Activated naive CD8-positive, alpha-beta T cell treated with anti-CD3 and anti-CD28 coated beads, Interleukin-2, amount 50 U/mL, for 24 hours (primary cell): ENCODE data around the gene MTSS2.

ENCODE experiments used
- ATAC-seq: fragments of 150-1000 bp; cut with Tn5 transposase; one replicate; pipeline ENCODE4 v1.10.0; 2021
- DNase-seq: peaks from one replicate; pipeline ENCODE4 v3.0.0; 2021
- H3K27ac Mint-ChIP-seq: one replicate; pipeline ENCODE4 v1.8.0; 2021; ENCODE audit warnings: mild to moderate bottlenecking, mixed read lengths
- H3K27me3 Mint-ChIP-seq: one replicate; pipeline ENCODE4 v1.8.0; 2021; ENCODE audit warnings: mixed read lengths
- H3K36me3 Mint-ChIP-seq: one replicate; pipeline ENCODE4 v1.8.0; 2021; ENCODE audit warnings: low read depth, mixed read lengths
- H3K4me1 Mint-ChIP-seq: one replicate; pipeline ENCODE4 v1.8.0; 2021; ENCODE audit warnings: mixed read lengths
- H3K4me3 Mint-ChIP-seq: one replicate; pipeline ENCODE4 v1.8.0; 2021; ENCODE audit warnings: mild to moderate bottlenecking, moderate library complexity, mixed read lengths
- H3K9me3 Mint-ChIP-seq: one replicate; pipeline ENCODE4 v1.8.0; 2021; ENCODE audit warnings: mixed read lengths

The MTSS2 gene

GRCh38 chr16:70709457-70709856, 23.6 kb upstream of the MTSS2 start:
- peaks cover 2% of the 10 kb centered on the region for H3K36me3 Mint-ChIP-seq
- H3K4me3 Mint-ChIP-seq, result no peak overlapping the region
- DNase-seq (no peak), ATAC-seq (no peak)
- no peaks in the 10 kb centered on the region for H3K9me3 Mint-ChIP-seq
- no peaks in the 10 kb centered on the region for H3K4me1 Mint-ChIP-seq
- no peak overlapping the region for H3K27ac Mint-ChIP-seq
- no peaks in the 10 kb centered on the region for H3K27me3 Mint-ChIP-seq

- Mint-ChIP-seq H3K4me1 (no peaks in the 10 kb centered on the region), H3K9me3 (no peaks in the 10 kb centered on the region), H3K27me3 (no peaks in the 10 kb centered on the region), H3K27ac (no peak overlapping the region), H3K36me3 (peaks cover 2% of the 10 kb centered on the region), H3K4me3 (no peak overlapping the region)
- ATAC-seq (no peak), DNase-seq (no peak)
These were observed 22.8 kb upstream of the MTSS2 start for GRCh38 chr16:70708366-70709246.

- Mint-ChIP-seq H3K4me1 (no peaks in the 10 kb centered on the region), H3K27me3 (no peaks in the 10 kb centered on the region), H3K36me3 (no peaks in the 10 kb centered on the region), H3K27ac (no peak overlapping the region), H3K9me3 (no peaks in the 10 kb centered on the region), H3K4me3 (no peak overlapping the region)
- DNase-seq, result no peak
- ATAC-seq, result no peak
These were observed 21.2 kb upstream of the MTSS2 start for GRCh38 chr16:70706948-70707465.

- Mint-ChIP-seq H3K36me3 (no peaks in the 10 kb centered on the region), H3K27me3 (no peaks in the 10 kb centered on the region), H3K4me1 (no peaks in the 10 kb centered on the region), H3K27ac (no peak overlapping the region), H3K4me3 (no peak overlapping the region), H3K9me3 (no peaks in the 10 kb centered on the region)
- no peak for DNase-seq
- ATAC-seq, result no peak
These were observed 19.2 kb upstream of the MTSS2 start for GRCh38 chr16:70705056-70705455.

- no peaks in the 10 kb centered on the region for H3K27me3 Mint-ChIP-seq
- no peaks in the 10 kb centered on the region for H3K36me3 Mint-ChIP-seq
- no peaks in the 10 kb centered on the region for H3K9me3 Mint-ChIP-seq
- H3K27ac Mint-ChIP-seq, result no peak overlapping the region
- H3K4me3 Mint-ChIP-seq, result no peak overlapping the region
- DNase-seq (no peak), ATAC-seq (no peak)
- H3K4me1 Mint-ChIP-seq, result no peaks in the 10 kb centered on the region
These were observed 18.7 kb upstream of the MTSS2 start for GRCh38 chr16:70704586-70704985.

- Mint-ChIP-seq H3K4me1 (peaks cover 3% of the 10 kb centered on the region), H3K4me3 (no peak overlapping the region), H3K36me3 (no peaks in the 10 kb centered on the region), H3K27me3 (no peaks in the 10 kb centered on the region), H3K27ac (no peak overlapping the region), H3K9me3 (no peaks in the 10 kb centered on the region)
- ATAC-seq (no peak), DNase-seq (no peak)
These were observed 18.1 kb upstream of the MTSS2 start for GRCh38 chr16:70703835-70704381.

GRCh38 chr16:70703041-70703834, 17.4 kb upstream of the MTSS2 start:
- ATAC-seq (peak; percentile 27), DNase-seq (no peak)
- peaks cover 3% of the 10 kb centered on the region for H3K4me1 Mint-ChIP-seq
- no peaks in the 10 kb centered on the region for H3K36me3 Mint-ChIP-seq
- H3K9me3 Mint-ChIP-seq, result no peaks in the 10 kb centered on the region
- H3K27me3 Mint-ChIP-seq, result no peaks in the 10 kb centered on the region
- H3K4me3 Mint-ChIP-seq, result no peak overlapping the region
- H3K27ac Mint-ChIP-seq, result no peak overlapping the region

- DNase-seq (no peak), ATAC-seq (no peak)
- peaks cover 4% of the 10 kb centered on the region for H3K36me3 Mint-ChIP-seq
- peaks cover 6% of the 10 kb centered on the region for H3K4me1 Mint-ChIP-seq
- no peaks in the 10 kb centered on the region for H3K9me3 Mint-ChIP-seq
- H3K27me3 Mint-ChIP-seq, result no peaks in the 10 kb centered on the region
- H3K27ac Mint-ChIP-seq, result no peak overlapping the region
- H3K4me3 Mint-ChIP-seq, result no peak overlapping the region
These were observed 16.8 kb upstream of the MTSS2 start for GRCh38 chr16:70702624-70703023.

GRCh38 chr16:70701998-70702397, 16.1 kb upstream of the MTSS2 start:
- ATAC-seq (no peak), DNase-seq (no peak)
- Mint-ChIP-seq H3K27ac (no peak overlapping the region), H3K4me1 (peaks cover 11% of the 10 kb centered on the region), H3K4me3 (no peak overlapping the region), H3K27me3 (no peaks in the 10 kb centered on the region), H3K9me3 (no peaks in the 10 kb centered on the region), H3K36me3 (peaks cover 4% of the 10 kb centered on the region)

- Mint-ChIP-seq H3K4me1 (peaks cover 14% of the 10 kb centered on the region), H3K27me3 (no peaks in the 10 kb centered on the region), H3K27ac (no peak overlapping the region), H3K36me3 (peaks cover 4% of the 10 kb centered on the region), H3K9me3 (no peaks in the 10 kb centered on the region), H3K4me3 (no peak overlapping the region)
- no peak for ATAC-seq
- no peak for DNase-seq
These were observed 15.7 kb upstream of the MTSS2 start for GRCh38 chr16:70701596-70701995.

- H3K9me3 Mint-ChIP-seq, result no peaks in the 10 kb centered on the region
- no peaks in the 10 kb centered on the region for H3K27me3 Mint-ChIP-seq
- peaks cover 19% of the 10 kb centered on the region for H3K4me1 Mint-ChIP-seq
- H3K4me3 Mint-ChIP-seq, result no peak overlapping the region
- H3K27ac Mint-ChIP-seq, result no peak overlapping the region
- ATAC-seq (no peak), DNase-seq (no peak)
- peaks cover 4% of the 10 kb centered on the region for H3K36me3 Mint-ChIP-seq
These were observed 15.2 kb upstream of the MTSS2 start for GRCh38 chr16:70701036-70701435.

GRCh38 chr16:70700101-70701020, 14.5 kb upstream of the MTSS2 start:
- DNase-seq (no peak), ATAC-seq (no peak)
- peaks cover 7% of the 10 kb centered on the region for H3K36me3 Mint-ChIP-seq
- H3K27me3 Mint-ChIP-seq, result no peaks in the 10 kb centered on the region
- H3K4me3 Mint-ChIP-seq, result no peak overlapping the region
- H3K27ac Mint-ChIP-seq, result no peak overlapping the region
- H3K9me3 Mint-ChIP-seq, result no peaks in the 10 kb centered on the region
- peaks cover 24% of the 10 kb centered on the region for H3K4me1 Mint-ChIP-seq

GRCh38 chr16:70699696-70700095, 13.8 kb upstream of the MTSS2 start:
- Mint-ChIP-seq H3K36me3 (peaks cover 7% of the 10 kb centered on the region), H3K4me3 (no peak overlapping the region), H3K9me3 (no peaks in the 10 kb centered on the region), H3K4me1 (peaks cover 26% of the 10 kb centered on the region), H3K27ac (no peak overlapping the region), H3K27me3 (no peaks in the 10 kb centered on the region)
- DNase-seq (no peak), ATAC-seq (no peak)

GRCh38 chr16:70698901-70699300, 13.0 kb upstream of the MTSS2 start:
- Mint-ChIP-seq H3K9me3 (no peaks in the 10 kb centered on the region), H3K4me3 (no peak overlapping the region), H3K27me3 (no peaks in the 10 kb centered on the region), H3K4me1 (peaks cover 26% of the 10 kb centered on the region), H3K36me3 (peaks cover 7% of the 10 kb centered on the region), H3K27ac (no peak overlapping the region)
- ATAC-seq (no peak), DNase-seq (no peak)
